ENCODE measurements around the gene UBTD1. TPM values are rescaled to one million over a fixed set of nuclear protein-coding genes. Genes with fewer than 3 reads are reported as not detected.
A peak's percentile ranks its signal among the peaks of the same experiment; 100 is the strongest.

Gene UBTD1
- total RNA-seq, 4 donors from 2014 or later = 13.7 to 40.0 (median 23.3) TPM

- intact Hi-C loops (cut with DNase I; ENCODE audit: low total_unique reads) = loop anchor here (5.0 kb wide), 1 partner anchor 38 kb away; no protein-coding TSS in a partner anchor
These were observed 1.5 kb downstream of the UBTD1 start for GRCh38 chr10:97500297-97500575.

GRCh38 chr10:97502916-97503315 lies 4.2 kb downstream of the UBTD1 start:
- ATAC-seq (no peak), DNase-seq (no peak)
- in situ Hi-C loops (cut with MboI; ENCODE audit: low sequenced_read_pairs in 4 of 4) (no loop called here), intact Hi-C loops (cut with DNase I; ENCODE audit: low total_unique reads) (loop anchor here (5.0 kb wide), 1 partner anchor 41 kb away; no protein-coding TSS in a partner anchor)
- Histone ChIP-seq H3K9me3 (no peaks in the 10 kb centered on the region), H3K27me3 (no peaks in the 10 kb centered on the region), H3K4me1 (peaks cover 23 to 29% of the 10 kb centered on the region in 2 donors), H3K4me3 (no peak overlapping the region), H3K36me3 (no peaks in the 10 kb centered on the region), H3K27ac (peak overlapping the region in 2 of 4 donors; percentile 49 to 60)
- TF ChIP-seq, protein P1, sequence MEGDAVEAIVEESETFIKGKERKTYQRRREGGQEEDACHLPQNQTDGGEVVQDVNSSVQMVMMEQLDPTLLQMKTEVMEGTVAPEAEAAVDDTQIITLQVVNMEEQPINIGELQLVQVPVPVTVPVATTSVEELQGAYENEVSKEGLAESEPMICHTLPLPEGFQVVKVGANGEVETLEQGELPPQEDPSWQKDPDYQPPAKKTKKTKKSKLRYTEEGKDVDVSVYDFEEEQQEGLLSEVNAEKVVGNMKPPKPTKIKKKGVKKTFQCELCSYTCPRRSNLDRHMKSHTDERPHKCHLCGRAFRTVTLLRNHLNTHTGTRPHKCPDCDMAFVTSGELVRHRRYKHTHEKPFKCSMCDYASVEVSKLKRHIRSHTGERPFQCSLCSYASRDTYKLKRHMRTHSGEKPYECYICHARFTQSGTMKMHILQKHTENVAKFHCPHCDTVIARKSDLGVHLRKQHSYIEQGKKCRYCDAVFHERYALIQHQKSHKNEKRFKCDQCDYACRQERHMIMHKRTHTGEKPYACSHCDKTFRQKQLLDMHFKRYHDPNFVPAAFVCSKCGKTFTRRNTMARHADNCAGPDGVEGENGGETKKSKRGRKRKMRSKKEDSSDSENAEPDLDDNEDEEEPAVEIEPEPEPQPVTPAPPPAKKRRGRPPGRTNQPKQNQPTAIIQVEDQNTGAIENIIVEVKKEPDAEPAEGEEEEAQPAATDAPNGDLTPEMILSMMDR (IDR thresholded peaks at IDR 0.05 in 4 of 5, conservative IDR thresholded peaks at IDR 0.05 in 1 of 5) = no peak
- TF ChIP-seq POLR2A (IDR thresholded peaks at IDR 0.05) = no peak

More at GRCh38 chr10:97500297-97500575, 1.5 kb downstream of the UBTD1 start:
- ATAC-seq (no peak), DNase-seq (no peak)
- Histone ChIP-seq H3K27ac (peak overlapping the region; percentile 94 to 100 (median 96)), H3K4me1 (peaks cover 41 to 46% of the 10 kb centered on the region in 2 donors), H3K36me3 (no peaks in the 10 kb centered on the region), H3K27me3 (no peaks in the 10 kb centered on the region), H3K9me3 (no peaks in the 10 kb centered on the region), H3K4me3 (peak overlapping the region in 3 of 4 donors; percentile 81 to 100 (median 95))
- TF ChIP-seq, protein P1 (IDR thresholded peaks at IDR 0.05 in 4 of 5, conservative IDR thresholded peaks at IDR 0.05 in 1 of 5) = no peak
- no peak for TF ChIP-seq POLR2A (IDR thresholded peaks at IDR 0.05)
- in situ Hi-C loops (cut with MboI; ENCODE audit: low sequenced_read_pairs in 4 of 4) = no loop called here

DNA sequence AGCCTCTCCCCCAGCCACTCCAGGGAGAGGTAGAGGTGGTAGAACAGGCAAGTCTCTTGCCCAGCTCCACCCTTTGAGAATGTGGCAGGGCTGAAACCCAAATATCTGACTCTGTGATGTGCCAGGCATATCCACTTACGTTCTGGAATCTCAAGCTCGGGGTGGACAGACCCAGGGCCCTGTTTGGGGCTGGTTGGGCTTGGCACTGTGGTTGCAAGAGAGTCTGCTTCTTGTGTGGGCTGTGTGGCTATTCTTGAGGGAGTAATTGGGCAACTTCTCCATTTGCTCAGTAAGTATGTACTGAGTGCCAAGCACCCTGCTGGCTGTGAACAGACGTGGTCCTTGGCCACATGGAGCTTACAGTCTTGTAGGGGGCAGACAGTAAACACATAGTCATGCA lies 4.7 kb downstream of the UBTD1 start:
- no peak for TF ChIP-seq POLR2A (IDR thresholded peaks at IDR 0.05)
- TF ChIP-seq, protein P1 (IDR thresholded peaks at IDR 0.05 in 4 of 5, conservative IDR thresholded peaks at IDR 0.05 in 1 of 5) = no peak
- H3K4me3 ChIP-seq = no peak overlapping the region
- DNase-seq (peak; percentile 46 to 55), ATAC-seq (peak in 1 of 2 donors; percentile 5)
- no peaks in the 10 kb centered on the region for H3K36me3 ChIP-seq
- in situ Hi-C loops (cut with MboI; ENCODE audit: low sequenced_read_pairs in 4 of 4) = no loop called here
- intact Hi-C loops (cut with DNase I; ENCODE audit: low total_unique reads) = loop anchor here (5.0 kb wide), 1 partner anchor 41 kb away; no protein-coding TSS in a partner anchor
- no peaks in the 10 kb centered on the region for H3K27me3 ChIP-seq
- peaks cover 23 to 29% of the 10 kb centered on the region in 2 donors for H3K4me1 ChIP-seq
- H3K27ac ChIP-seq = peak overlapping the region in 3 of 4 donors; percentile 1 to 60 (median 49)
- no peaks in the 10 kb centered on the region for H3K9me3 ChIP-seq

GRCh38 chr10:97505152-97505551 lies 6.4 kb downstream of the UBTD1 start:
- intact Hi-C loops (cut with DNase I; ENCODE audit: low total_unique reads) = no loop called here

More at GRCh38 chr10:97505152-97505551, 6.4 kb downstream of the UBTD1 start:
- Histone ChIP-seq H3K9me3 (no peaks in the 10 kb centered on the region), H3K4me3 (no peak overlapping the region), H3K27me3 (no peaks in the 10 kb centered on the region), H3K27ac (no peak overlapping the region), H3K4me1 (peaks cover 18 to 22% of the 10 kb centered on the region in 2 donors), H3K36me3 (no peaks in the 10 kb centered on the region)
- no peak for TF ChIP-seq POLR2A (IDR thresholded peaks at IDR 0.05)
- TF ChIP-seq, protein P1 (IDR thresholded peaks at IDR 0.05 in 4 of 5, conservative IDR thresholded peaks at IDR 0.05 in 1 of 5) = no peak
- in situ Hi-C loops (cut with MboI; ENCODE audit: low sequenced_read_pairs in 4 of 4) = no loop called here
- ATAC-seq (no peak), DNase-seq (no peak)

All from gastrocnemius medialis (tissue), 4 donors.